Measurements from ENCODE around the gene ANTXR1.

ANTXR1 gene

DNA sequence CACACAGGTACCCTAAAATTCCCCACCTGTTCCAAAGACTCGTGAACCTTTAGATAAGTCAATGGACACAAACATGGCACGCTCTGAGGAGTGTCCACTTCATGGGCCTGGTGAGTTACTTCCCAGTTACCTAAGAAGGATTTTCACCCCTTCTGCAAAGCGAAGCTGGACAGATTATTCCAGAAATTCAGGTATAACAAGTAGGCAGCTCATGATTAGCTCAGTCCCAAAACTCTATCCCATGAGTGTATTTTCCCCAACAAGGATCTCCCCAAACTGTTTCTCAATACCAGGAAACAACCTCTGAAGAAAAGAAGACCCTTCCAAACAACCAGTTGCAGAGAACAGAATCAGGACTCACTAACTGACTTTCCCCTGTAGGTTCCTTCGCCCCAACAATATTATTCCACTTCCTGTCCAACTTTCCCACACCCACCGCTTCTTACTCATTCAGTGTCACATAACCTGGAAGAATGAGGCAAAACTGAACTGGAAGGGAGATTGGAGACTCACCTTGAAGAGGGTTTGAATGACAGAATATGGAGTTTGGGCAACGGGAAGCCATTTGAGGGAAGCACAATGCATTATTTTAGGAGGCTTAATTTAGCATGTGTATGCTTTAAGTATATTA lies 120.1 kb downstream of the ANTXR1 start:
- TF ChIP-seq, protein P1, sequence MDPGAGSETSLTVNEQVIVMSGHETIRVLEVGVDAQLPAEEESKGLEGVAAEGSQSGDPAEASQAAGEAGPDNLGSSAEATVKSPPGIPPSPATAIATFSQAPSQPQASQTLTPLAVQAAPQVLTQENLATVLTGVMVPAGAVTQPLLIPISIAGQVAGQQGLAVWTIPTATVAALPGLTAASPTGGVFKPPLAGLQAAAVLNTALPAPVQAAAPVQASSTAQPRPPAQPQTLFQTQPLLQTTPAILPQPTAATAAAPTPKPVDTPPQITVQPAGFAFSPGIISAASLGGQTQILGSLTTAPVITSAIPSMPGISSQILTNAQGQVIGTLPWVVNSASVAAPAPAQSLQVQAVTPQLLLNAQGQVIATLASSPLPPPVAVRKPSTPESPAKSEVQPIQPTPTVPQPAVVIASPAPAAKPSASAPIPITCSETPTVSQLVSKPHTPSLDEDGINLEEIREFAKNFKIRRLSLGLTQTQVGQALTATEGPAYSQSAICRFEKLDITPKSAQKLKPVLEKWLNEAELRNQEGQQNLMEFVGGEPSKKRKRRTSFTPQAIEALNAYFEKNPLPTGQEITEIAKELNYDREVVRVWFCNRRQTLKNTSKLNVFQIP (CRISPR knock-in tag; IDR thresholded peaks at IDR 0.05; ENCODE audit: borderline replicate concordance, low read depth) = no peak
- TF ChIP-seq ARNTL (CRISPR knock-in tag; IDR thresholded peaks at IDR 0.05; ENCODE audit: borderline replicate concordance, low read depth) (no peak), ZC3H10 (CRISPR knock-in tag; IDR thresholded peaks at IDR 0.05) (no peak), ZFP3 (CRISPR knock-in tag; IDR thresholded peaks at IDR 0.05) (no peak), ESRRG (CRISPR knock-in tag; IDR thresholded peaks at IDR 0.05) (no peak), RARB (CRISPR knock-in tag; IDR thresholded peaks at IDR 0.05) (no peak), ZNF8 (CRISPR knock-in tag; IDR thresholded peaks at IDR 0.05) (no peak), ZNF70 (CRISPR knock-in tag; IDR thresholded peaks at IDR 0.05) (no peak), SNAI2 (CRISPR knock-in tag; IDR thresholded peaks at IDR 0.05) (no peak), GLIS3 (CRISPR knock-in tag; IDR thresholded peaks at IDR 0.05) (no peak), OSR1 (CRISPR knock-in tag; IDR thresholded peaks at IDR 0.05) (no peak), TCF4 (CRISPR knock-in tag; IDR thresholded peaks at IDR 0.05; ENCODE audit: borderline replicate concordance) (no peak), TOX (CRISPR knock-in tag; IDR thresholded peaks at IDR 0.05; ENCODE audit: borderline replicate concordance) (no peak), ISL1 (CRISPR knock-in tag; IDR thresholded peaks at IDR 0.05) (no peak)
- TF ChIP-seq, protein P2, sequence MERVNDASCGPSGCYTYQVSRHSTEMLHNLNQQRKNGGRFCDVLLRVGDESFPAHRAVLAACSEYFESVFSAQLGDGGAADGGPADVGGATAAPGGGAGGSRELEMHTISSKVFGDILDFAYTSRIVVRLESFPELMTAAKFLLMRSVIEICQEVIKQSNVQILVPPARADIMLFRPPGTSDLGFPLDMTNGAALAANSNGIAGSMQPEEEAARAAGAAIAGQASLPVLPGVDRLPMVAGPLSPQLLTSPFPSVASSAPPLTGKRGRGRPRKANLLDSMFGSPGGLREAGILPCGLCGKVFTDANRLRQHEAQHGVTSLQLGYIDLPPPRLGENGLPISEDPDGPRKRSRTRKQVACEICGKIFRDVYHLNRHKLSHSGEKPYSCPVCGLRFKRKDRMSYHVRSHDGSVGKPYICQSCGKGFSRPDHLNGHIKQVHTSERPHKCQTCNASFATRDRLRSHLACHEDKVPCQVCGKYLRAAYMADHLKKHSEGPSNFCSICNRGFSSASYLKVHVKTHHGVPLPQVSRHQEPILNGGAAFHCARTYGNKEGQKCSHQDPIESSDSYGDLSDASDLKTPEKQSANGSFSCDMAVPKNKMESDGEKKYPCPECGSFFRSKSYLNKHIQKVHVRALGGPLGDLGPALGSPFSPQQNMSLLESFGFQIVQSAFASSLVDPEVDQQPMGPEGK (CRISPR knock-in tag; IDR thresholded peaks at IDR 0.05; ENCODE audit: borderline replicate concordance) = no peak
- TF ChIP-seq, protein P3, sequence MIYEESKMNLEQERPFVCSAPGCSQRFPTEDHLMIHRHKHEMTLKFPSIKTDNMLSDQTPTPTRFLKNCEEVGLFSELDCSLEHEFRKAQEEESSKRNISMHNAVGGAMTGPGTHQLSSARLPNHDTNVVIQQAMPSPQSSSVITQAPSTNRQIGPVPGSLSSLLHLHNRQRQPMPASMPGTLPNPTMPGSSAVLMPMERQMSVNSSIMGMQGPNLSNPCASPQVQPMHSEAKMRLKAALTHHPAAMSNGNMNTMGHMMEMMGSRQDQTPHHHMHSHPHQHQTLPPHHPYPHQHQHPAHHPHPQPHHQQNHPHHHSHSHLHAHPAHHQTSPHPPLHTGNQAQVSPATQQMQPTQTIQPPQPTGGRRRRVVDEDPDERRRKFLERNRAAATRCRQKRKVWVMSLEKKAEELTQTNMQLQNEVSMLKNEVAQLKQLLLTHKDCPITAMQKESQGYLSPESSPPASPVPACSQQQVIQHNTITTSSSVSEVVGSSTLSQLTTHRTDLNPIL (CRISPR knock-in tag; IDR thresholded peaks at IDR 0.05; ENCODE audit: low read depth) = no peak
- ATAC-seq = no peak

DNA sequence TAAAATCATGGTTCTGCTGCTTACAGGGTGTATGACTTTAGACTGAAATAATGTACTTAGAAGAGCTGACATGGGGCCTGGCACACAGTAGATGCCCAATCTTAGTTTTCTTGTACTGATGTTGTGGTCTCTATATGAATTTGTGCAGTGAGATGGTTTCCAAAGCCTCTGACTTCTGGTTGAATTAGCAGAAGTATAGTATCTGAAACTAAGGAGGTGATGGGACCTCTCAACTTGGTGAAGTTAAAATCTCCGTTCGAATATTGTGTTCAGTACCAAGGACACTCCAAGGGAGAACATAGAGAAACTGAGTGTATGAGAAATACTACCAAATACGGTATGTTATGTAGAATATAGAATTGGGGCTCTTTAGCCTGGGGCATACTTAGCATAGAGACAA lies 120.9 kb downstream of the ANTXR1 start:
- TF ChIP-seq ZNF70 (CRISPR knock-in tag; IDR thresholded peaks at IDR 0.05) (peak; percentile 98), ZFP30 (CRISPR knock-in tag; IDR thresholded peaks at IDR 0.05) (no peak)
- no peak for ATAC-seq

DNA sequence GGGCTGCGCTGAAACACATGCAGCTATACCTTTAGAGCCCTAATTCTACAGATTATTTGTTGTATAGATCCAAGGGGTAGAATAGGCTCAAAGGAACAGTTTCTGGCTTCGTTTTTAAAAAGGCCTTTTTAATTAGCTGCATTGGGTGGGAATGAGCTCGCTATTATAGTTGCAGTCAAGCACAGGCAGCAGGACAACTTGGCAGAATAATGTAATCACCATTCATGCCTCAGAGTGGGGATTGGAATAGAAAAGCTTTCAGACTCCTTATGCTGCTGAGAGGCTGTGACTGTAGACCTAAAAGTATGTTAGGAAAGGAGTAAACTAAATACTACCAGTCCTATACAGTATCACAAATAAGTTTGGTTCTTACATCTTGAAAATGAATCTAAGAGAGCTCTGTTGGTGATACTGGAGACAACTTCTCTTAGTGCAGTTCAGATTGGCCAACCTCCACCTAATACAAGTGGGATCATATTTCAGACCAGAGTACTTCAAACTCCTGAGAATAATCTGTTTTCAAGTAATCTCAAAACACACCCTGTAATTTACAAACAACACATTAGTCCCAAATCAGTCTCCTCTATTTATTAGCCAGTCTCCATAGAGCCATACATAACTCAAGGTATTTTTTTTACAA lies 121.4 kb downstream of the ANTXR1 start:
- no peak for ATAC-seq

DNA sequence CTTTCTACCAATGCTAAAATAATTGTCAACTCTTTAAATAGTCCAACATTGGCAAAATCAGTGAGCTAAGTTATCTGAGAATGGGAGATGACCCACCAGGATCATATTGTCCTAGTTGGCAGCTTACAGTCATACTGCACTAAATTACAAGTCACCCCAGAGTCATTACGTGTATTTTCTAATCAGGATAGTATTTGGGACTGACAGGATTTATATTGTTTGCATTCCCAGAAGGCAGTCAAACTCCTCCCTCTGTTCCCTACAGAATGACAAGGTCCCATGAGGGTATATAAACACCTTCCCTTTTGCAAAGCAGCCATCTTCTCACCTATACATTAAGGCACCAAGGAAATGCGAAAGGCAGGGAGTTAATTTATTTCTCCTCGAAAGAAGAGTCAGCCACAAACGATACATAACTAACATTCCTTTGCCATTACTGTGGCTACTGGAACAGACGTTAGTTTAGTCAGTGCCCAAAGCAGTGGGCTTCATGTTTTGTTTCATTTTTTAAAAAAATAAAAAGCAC lies 125.3 kb downstream of the ANTXR1 start:
- TF ChIP-seq, protein P3 (CRISPR knock-in tag; IDR thresholded peaks at IDR 0.05; ENCODE audit: low read depth) = peak; percentile 39; the same call in 1 of the 2 replicates
- TF ChIP-seq ZC3H10 (CRISPR knock-in tag; IDR thresholded peaks at IDR 0.05) = no peak
- ATAC-seq = peak; percentile 88

More for the DNA sequence above, 121.4 kb downstream of the ANTXR1 start:
- TF ChIP-seq ESRRG (CRISPR knock-in tag; IDR thresholded peaks at IDR 0.05) = no peak
- TF ChIP-seq, protein P2 (CRISPR knock-in tag; IDR thresholded peaks at IDR 0.05; ENCODE audit: borderline replicate concordance) = no peak
